Peyer's patch (tissue), 4 donors: ENCODE results near the gene CERS6. TPM values are rescaled to one million over a fixed set of nuclear protein-coding genes. Genes with fewer than 3 reads are reported as not detected.
A peak's percentile ranks its signal among the peaks of the same experiment; 100 is the strongest.

Source experiments
- DNase-seq, 3 donors: peaks; one replicate each; pipeline ENCODE4 v3.0.0-alpha.2; 2017 to 2019
- H3K27ac ChIP-seq, 4 donors: fragments of 200-600 bp; sonication (generic); one replicate each; pipeline ENCODE4 v1.5.1; 2016 to 2019
- H3K27me3 ChIP-seq, 2 donors: fragments of 200-600 bp; sonication (generic); one replicate each; pipeline ENCODE4 v1.5.1; 2019
- H3K36me3 ChIP-seq, 3 donors: fragments of 200-600 bp; sonication (generic); one replicate each; pipeline ENCODE4 v1.5.1; 2016 to 2019
- H3K4me1 ChIP-seq, 4 donors: fragments of 200-600 bp; sonication (generic); one replicate each; pipeline ENCODE4 v1.5.1; 2016 to 2019
- H3K4me3 ChIP-seq, 4 donors: fragments of 200-600 bp; sonication (generic); 1 replicate in 3 of 4; 2 replicates in 1 of 4; pipeline ENCODE4 v1.5.1; 2016 to 2019; ENCODE audit warnings: mild to moderate bottlenecking in 1 of 4
- H3K9me3 ChIP-seq, 4 donors: fragments of 200-600 bp; sonication (generic); one replicate each; pipeline ENCODE4 v1.5.1; 2016 to 2019; ENCODE audit warnings: mild to moderate bottlenecking in 1 of 4
- POLR2A ChIP-seq, 2 donors: fragments of 450-650 bp; IDR thresholded peaks; one replicate each; pipeline ENCODE4 v1.5.1; 2017; ENCODE audit warnings: antibody characterized with exemption in 2 of 2, mild to moderate bottlenecking in 2 of 2, moderate library complexity in 2 of 2
- total RNA-seq, 4 donors: library from RNA; depleted of rRNA; stranded (reverse); fragments of >200 nt; gene quantifications; one replicate each; pipeline ENCODE4 v1.1.0, GENCODE V29; 2016
- TF ChIP-seq, protein P1 (sequence below), 6 experiments: fragments of 450-650 bp in 4 of 6; fragments of 200-600 bp in 2 of 6; sonication (generic) in 1 of 6; IDR thresholded peaks; one replicate each; pipeline ENCODE4 v1.5.1; 2017 to 2019; ENCODE audit warnings: antibody characterized with exemption in 6 of 6, mild to moderate bottlenecking in 3 of 6, moderate library complexity in 1 of 6

The CERS6 gene
- total RNA-seq, 4 donors from 2014 or later, result 28.1 to 110 (median 96.7) TPM

GRCh38 chr2:168545439-168546082 is 89.5 kb downstream of the CERS6 start:
- H3K4me3 ChIP-seq, result no peak overlapping the region
- H3K4me1 ChIP-seq, result no peaks in the 10 kb centered on the region
- H3K9me3 ChIP-seq, result no peaks in the 10 kb centered on the region
- DNase-seq, result no peak
- TF ChIP-seq POLR2A (IDR thresholded peaks at IDR 0.05), result no peak
- TF ChIP-seq, protein P1, sequence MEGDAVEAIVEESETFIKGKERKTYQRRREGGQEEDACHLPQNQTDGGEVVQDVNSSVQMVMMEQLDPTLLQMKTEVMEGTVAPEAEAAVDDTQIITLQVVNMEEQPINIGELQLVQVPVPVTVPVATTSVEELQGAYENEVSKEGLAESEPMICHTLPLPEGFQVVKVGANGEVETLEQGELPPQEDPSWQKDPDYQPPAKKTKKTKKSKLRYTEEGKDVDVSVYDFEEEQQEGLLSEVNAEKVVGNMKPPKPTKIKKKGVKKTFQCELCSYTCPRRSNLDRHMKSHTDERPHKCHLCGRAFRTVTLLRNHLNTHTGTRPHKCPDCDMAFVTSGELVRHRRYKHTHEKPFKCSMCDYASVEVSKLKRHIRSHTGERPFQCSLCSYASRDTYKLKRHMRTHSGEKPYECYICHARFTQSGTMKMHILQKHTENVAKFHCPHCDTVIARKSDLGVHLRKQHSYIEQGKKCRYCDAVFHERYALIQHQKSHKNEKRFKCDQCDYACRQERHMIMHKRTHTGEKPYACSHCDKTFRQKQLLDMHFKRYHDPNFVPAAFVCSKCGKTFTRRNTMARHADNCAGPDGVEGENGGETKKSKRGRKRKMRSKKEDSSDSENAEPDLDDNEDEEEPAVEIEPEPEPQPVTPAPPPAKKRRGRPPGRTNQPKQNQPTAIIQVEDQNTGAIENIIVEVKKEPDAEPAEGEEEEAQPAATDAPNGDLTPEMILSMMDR (IDR thresholded peaks at IDR 0.05), result no peak
- no peak overlapping the region for H3K27ac ChIP-seq
- H3K27me3 ChIP-seq, result no peaks in the 10 kb centered on the region
- H3K36me3 ChIP-seq, result no peaks in the 10 kb centered on the region

GRCh38 chr2:168550670-168551069 is 94.6 kb downstream of the CERS6 start:
- H3K4me1 ChIP-seq, result no peaks in the 10 kb centered on the region
- TF ChIP-seq, protein P1 (IDR thresholded peaks at IDR 0.05), result no peak
- TF ChIP-seq POLR2A (IDR thresholded peaks at IDR 0.05), result no peak
- H3K27me3 ChIP-seq, result no peaks in the 10 kb centered on the region
- H3K36me3 ChIP-seq, result no peaks in the 10 kb centered on the region
- no peak overlapping the region for H3K27ac ChIP-seq
- H3K4me3 ChIP-seq, result no peak overlapping the region
- no peaks in the 10 kb centered on the region for H3K9me3 ChIP-seq
- no peak for DNase-seq

GRCh38 chr2:168552450-168552856 is 96.4 kb downstream of the CERS6 start:
- no peaks in the 10 kb centered on the region for H3K27me3 ChIP-seq
- DNase-seq, result peak in 1 of 3 donors; percentile 29
- no peaks in the 10 kb centered on the region for H3K9me3 ChIP-seq
- TF ChIP-seq, protein P1 (IDR thresholded peaks at IDR 0.05), result no peak
- no peak for TF ChIP-seq POLR2A (IDR thresholded peaks at IDR 0.05)
- H3K4me1 ChIP-seq, result no peaks in the 10 kb centered on the region
- H3K4me3 ChIP-seq, result no peak overlapping the region
- no peak overlapping the region for H3K27ac ChIP-seq
- H3K36me3 ChIP-seq, result no peaks in the 10 kb centered on the region

DNA sequence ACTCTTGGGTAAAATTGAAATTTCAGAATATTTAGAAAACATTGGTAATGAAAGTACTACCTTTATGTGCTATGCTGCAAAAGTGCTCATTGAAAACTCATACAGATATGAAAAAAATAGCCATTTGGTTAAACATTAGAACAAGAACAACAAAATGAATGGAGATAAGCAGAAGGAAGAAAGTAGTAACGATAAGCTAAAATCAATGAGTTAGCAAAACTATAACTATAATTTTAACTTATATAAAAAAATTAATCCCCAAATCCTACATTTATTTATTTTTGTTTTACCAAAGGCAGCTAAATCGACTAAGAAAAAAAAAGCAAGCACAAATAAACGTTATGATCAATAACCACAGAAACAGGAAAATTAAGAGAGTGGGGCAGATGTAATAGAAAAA is 99.2 kb downstream of the CERS6 start:
- Histone ChIP-seq H3K4me3 (no peak overlapping the region), H3K27ac (no peak overlapping the region), H3K36me3 (no peaks in the 10 kb centered on the region), H3K9me3 (no peaks in the 10 kb centered on the region), H3K4me1 (no peaks in the 10 kb centered on the region), H3K27me3 (no peaks in the 10 kb centered on the region)
- DNase-seq, result no peak
- TF ChIP-seq, protein P1 (IDR thresholded peaks at IDR 0.05), result no peak
- no peak for TF ChIP-seq POLR2A (IDR thresholded peaks at IDR 0.05)

- no peak for TF ChIP-seq POLR2A (IDR thresholded peaks at IDR 0.05)
- TF ChIP-seq, protein P1 (IDR thresholded peaks at IDR 0.05), result no peak
- peak in 1 of 3 donors; percentile 84 for DNase-seq
These were observed 103.1 kb downstream of the CERS6 start for GRCh38 chr2:168559187-168559586.

More at GRCh38 chr2:168559187-168559586, 103.1 kb downstream of the CERS6 start:
- Histone ChIP-seq H3K27ac (no peak overlapping the region), H3K36me3 (peaks cover 0 to 10% (median 0%) of the 10 kb centered on the region in 3 donors), H3K9me3 (no peaks in the 10 kb centered on the region), H3K4me1 (no peaks in the 10 kb centered on the region), H3K27me3 (no peaks in the 10 kb centered on the region), H3K4me3 (no peak overlapping the region)
